Activated B cell treated with CpG ODN at 0.5 μM for 24 hours (primary cell): ENCODE results near the gene SYNDIG1. TPM values are rescaled to one million over a fixed set of nuclear protein-coding genes. Genes with fewer than 3 reads are reported as not detected.

Source experiments
- ATAC-seq: fragments of 200-7000 bp; cut with Tn5 transposase; one replicate; pipeline ENCODE4 v1.10.0; 2021; ENCODE audit warnings: low read depth, mild to moderate bottlenecking, moderate library complexity
- CTCF ChIA-PET: fragments of 350-600 bp; sonication (Branson Sonifier 250); formaldehyde crosslinking; loops from one replicate; lab custom pipeline; 2021; ENCODE audit warnings: antibody characterized with exemption; lab: Charles Lee
- POLR2A ChIA-PET: fragments of 350-600 bp; sonication (Branson Sonifier 250); formaldehyde crosslinking; loops from one replicate; lab custom pipeline; 2021; ENCODE audit warnings: antibody characterized with exemption; lab: Charles Lee
- DNase-seq: peaks from one replicate; pipeline ENCODE4 v3.0.0; 2022
- H3K27ac Mint-ChIP-seq: one replicate; pipeline ENCODE4 v1.8.0; 2020; ENCODE audit warnings: mixed read lengths
- H3K27me3 Mint-ChIP-seq: one replicate; pipeline ENCODE4 v1.8.0; 2021; ENCODE audit warnings: mixed read lengths
- H3K36me3 Mint-ChIP-seq: one replicate; pipeline ENCODE4 v1.8.0; 2021; ENCODE audit warnings: low read depth, mixed read lengths
- H3K4me1 Mint-ChIP-seq: one replicate; pipeline ENCODE4 v1.8.0; 2021; ENCODE audit warnings: mixed read lengths
- H3K4me3 Mint-ChIP-seq: one replicate; pipeline ENCODE4 v1.8.0; 2020; ENCODE audit warnings: mild to moderate bottlenecking, mixed read lengths
- H3K9me3 Mint-ChIP-seq: one replicate; pipeline ENCODE4 v1.8.0; 2020; ENCODE audit warnings: mixed read lengths
- intact Hi-C: fragments of 100-400 bp; cut with micrococcal nuclease; formaldehyde crosslinking; loops from one replicate; pipeline ENCODE4 v1.15.1; 2024
- total RNA-seq: library from RNA; stranded (reverse); gene quantifications from 2 replicates; pipeline ENCODE4 v1.2.3, GENCODE V29; 2022
- TF ChIP-seq, protein P1 (sequence below): fragments of 200-600 bp; IDR thresholded peaks from one replicate; pipeline ENCODE4 v1.8.0; 2022; ENCODE audit warnings: antibody characterized with exemption, mild to moderate bottlenecking

SYNDIG1 gene
- total RNA-seq, 1 donor from 2014 or later: not detected

DNA sequence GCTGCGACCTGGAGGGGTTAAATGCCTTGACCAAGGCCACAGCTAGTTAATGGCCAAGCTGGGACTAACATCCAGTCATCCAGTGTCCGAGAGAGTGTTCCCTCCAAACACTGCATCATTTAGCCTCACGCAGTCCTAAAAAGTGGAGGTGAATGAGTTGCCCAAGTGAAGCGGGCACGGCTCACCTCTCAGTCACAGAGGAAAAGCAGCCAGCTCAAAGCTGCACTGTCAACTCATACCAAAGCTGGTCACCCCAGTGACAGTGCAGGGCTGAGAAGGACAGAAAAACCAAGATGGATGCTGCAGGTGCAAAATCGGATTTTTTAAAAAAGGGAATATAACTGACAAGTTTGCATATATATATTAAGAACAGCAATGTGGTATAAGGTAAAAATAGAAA, 168.5 kb downstream of the SYNDIG1 start:
- ChIA-PET POLR2A (no interaction called here), CTCF (no interaction called here)
- no peak for DNase-seq
- Mint-ChIP-seq H3K27ac (no peak overlapping the region), H3K4me1 (no peaks in the 10 kb centered on the region), H3K36me3 (no peaks in the 10 kb centered on the region), H3K4me3 (no peak overlapping the region), H3K9me3 (no peaks in the 10 kb centered on the region), H3K27me3 (no peaks in the 10 kb centered on the region)
- TF ChIP-seq, protein P1, sequence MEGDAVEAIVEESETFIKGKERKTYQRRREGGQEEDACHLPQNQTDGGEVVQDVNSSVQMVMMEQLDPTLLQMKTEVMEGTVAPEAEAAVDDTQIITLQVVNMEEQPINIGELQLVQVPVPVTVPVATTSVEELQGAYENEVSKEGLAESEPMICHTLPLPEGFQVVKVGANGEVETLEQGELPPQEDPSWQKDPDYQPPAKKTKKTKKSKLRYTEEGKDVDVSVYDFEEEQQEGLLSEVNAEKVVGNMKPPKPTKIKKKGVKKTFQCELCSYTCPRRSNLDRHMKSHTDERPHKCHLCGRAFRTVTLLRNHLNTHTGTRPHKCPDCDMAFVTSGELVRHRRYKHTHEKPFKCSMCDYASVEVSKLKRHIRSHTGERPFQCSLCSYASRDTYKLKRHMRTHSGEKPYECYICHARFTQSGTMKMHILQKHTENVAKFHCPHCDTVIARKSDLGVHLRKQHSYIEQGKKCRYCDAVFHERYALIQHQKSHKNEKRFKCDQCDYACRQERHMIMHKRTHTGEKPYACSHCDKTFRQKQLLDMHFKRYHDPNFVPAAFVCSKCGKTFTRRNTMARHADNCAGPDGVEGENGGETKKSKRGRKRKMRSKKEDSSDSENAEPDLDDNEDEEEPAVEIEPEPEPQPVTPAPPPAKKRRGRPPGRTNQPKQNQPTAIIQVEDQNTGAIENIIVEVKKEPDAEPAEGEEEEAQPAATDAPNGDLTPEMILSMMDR: no peak
- ATAC-seq: no peak
- intact Hi-C loops: no loop called here

DNA sequence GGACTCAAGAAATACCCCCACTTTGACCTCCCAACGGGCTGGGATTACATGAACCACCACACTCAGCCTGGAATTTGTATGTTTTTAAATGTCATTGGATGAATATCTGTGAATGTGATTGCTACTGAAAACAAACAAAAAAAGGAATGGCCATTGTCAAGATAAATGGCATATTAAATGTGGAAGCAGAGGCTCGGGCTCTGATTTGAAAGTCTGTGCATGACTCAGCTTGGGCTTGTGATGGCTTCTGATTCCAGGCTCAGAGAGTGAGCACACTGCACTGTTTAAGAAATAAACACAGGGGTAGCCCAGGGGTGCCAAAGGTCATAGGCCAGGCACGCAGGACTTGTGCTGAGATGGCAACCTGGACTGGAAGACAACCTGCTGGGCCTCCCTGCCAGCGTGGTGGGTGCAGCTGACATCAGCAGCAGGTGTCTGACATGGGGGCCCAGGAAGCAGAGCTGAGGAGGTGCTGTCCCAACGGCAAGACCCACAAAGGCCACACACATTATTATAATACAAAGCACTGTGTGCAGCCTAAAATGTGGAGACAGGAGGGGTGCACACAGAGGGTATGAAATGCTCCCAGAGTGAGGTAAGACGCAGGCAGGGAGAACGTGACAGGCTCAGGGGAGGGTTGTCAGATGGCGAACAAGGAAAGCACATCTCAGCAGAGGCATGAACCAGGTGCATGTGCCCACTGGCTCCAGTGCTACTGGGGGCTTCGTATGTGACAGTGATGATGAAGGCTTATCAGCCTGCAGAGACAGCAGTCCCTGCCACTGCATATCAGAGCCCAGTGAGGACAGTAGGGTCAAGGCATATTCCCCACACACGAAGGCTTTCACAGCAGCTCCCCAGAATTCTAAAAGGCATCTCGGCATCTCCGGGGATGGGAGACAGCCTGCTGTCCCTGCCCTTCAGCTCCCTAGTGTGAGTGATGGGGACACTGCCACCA, 169.4 kb downstream of the SYNDIG1 start:
- Mint-ChIP-seq H3K4me1 (no peaks in the 10 kb centered on the region), H3K27me3 (no peaks in the 10 kb centered on the region), H3K9me3 (no peaks in the 10 kb centered on the region), H3K36me3 (no peaks in the 10 kb centered on the region), H3K27ac (no peak overlapping the region), H3K4me3 (no peak overlapping the region)
- POLR2A ChIA-PET: no interaction called here
- no peak for DNase-seq
- TF ChIP-seq, protein P1: no peak
- no peak for ATAC-seq
- CTCF ChIA-PET: no interaction called here
- intact Hi-C loops: no loop called here

- Mint-ChIP-seq H3K27ac (no peak overlapping the region), H3K36me3 (no peaks in the 10 kb centered on the region), H3K4me1 (no peaks in the 10 kb centered on the region), H3K27me3 (no peaks in the 10 kb centered on the region), H3K9me3 (no peaks in the 10 kb centered on the region), H3K4me3 (no peak overlapping the region)
- CTCF ChIA-PET: no interaction called here
- intact Hi-C loops: loop anchor here (10.0 kb wide), 1 partner anchor 65 kb away; no protein-coding TSS in a partner anchor
- POLR2A ChIA-PET: no interaction called here
- TF ChIP-seq, protein P1: no peak
- DNase-seq: no peak
- no peak for ATAC-seq
Measured at GRCh38 chr20:24640276-24640675, 170.8 kb downstream of the SYNDIG1 start.

GRCh38 chr20:24640686-24641085, 171.3 kb downstream of the SYNDIG1 start:
- H3K4me1 Mint-ChIP-seq: no peaks in the 10 kb centered on the region
- H3K36me3 Mint-ChIP-seq: no peaks in the 10 kb centered on the region
- intact Hi-C loops: loop anchor here (10.0 kb wide), 1 partner anchor 64 kb away; no protein-coding TSS in a partner anchor
- H3K27me3 Mint-ChIP-seq: no peaks in the 10 kb centered on the region
- ChIA-PET CTCF (no interaction called here), POLR2A (no interaction called here)
- H3K4me3 Mint-ChIP-seq: no peak overlapping the region
- ATAC-seq (no peak), DNase-seq (no peak)
- no peaks in the 10 kb centered on the region for H3K9me3 Mint-ChIP-seq
- TF ChIP-seq, protein P1: no peak
- no peak overlapping the region for H3K27ac Mint-ChIP-seq
